ENCODE measurements around the gene ENG. TPM values are rescaled to one million over a fixed set of nuclear protein-coding genes. Genes with fewer than 3 reads are reported as not detected.
A peak's percentile ranks its signal among the peaks of the same experiment; 100 is the strongest.

The ENG gene
- total RNA-seq, 1 donor from 2014 or later = 130 TPM

DNA sequence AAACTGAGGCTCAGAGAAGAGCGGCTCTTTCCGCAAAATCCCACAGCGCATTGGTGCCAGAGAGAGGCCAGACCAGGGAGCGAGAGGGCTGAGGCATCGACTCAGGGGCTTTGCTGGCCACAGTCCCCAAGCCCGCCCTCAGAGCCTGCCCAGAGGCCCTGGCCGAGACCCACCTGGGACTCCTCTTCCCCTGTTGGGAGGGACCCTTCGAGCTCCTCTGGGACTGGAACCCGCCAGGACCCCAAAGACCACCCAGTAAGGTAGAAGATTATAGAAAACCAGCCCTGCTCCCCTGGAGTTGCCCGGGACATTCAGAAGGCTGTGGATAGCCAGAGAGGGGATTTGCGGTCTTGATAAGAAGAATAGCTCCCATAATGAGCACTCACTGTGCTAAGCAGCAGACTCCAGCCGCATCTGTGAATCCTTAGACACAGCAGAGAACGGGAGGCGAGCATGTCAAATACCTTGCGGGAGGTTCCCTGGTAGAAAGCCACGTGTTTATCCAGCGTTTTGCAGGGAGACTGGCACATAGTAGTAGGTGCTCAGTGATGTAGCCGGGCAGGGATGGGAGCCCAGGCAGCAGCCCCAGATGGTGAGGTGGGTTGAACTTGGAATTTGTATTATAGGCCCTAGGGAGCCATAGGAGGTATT lies 23.7 kb upstream of the ENG start:
- H3K4me3 ChIP-seq = peak overlapping the region; percentile 47 to 74
- intact Hi-C loops (cut with DNase I) = no loop called here
- no peak for DNase-seq (ENCODE audit: extremely low spot score in 2 of 2)
- peak overlapping the region; percentile 89 for H3K27ac ChIP-seq
- peaks cover 56% of the 10 kb centered on the region for H3K4me1 ChIP-seq
- peaks cover 0 to under 1% of the 10 kb centered on the region in 2 donors for H3K36me3 ChIP-seq
- H3K27me3 ChIP-seq = no peaks in the 10 kb centered on the region
- H3K9me3 ChIP-seq = no peaks in the 10 kb centered on the region
- TF ChIP-seq, protein P1, sequence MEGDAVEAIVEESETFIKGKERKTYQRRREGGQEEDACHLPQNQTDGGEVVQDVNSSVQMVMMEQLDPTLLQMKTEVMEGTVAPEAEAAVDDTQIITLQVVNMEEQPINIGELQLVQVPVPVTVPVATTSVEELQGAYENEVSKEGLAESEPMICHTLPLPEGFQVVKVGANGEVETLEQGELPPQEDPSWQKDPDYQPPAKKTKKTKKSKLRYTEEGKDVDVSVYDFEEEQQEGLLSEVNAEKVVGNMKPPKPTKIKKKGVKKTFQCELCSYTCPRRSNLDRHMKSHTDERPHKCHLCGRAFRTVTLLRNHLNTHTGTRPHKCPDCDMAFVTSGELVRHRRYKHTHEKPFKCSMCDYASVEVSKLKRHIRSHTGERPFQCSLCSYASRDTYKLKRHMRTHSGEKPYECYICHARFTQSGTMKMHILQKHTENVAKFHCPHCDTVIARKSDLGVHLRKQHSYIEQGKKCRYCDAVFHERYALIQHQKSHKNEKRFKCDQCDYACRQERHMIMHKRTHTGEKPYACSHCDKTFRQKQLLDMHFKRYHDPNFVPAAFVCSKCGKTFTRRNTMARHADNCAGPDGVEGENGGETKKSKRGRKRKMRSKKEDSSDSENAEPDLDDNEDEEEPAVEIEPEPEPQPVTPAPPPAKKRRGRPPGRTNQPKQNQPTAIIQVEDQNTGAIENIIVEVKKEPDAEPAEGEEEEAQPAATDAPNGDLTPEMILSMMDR (IDR thresholded peaks at IDR 0.05) = no peak
- TF ChIP-seq POLR2A (IDR thresholded peaks at IDR 0.05) (no peak), POLR2AphosphoS5 (IDR thresholded peaks at IDR 0.05; ENCODE audit: insufficient read depth in 1 of 2, low read depth in 1 of 2) (peak in 1 of 2 donors; percentile 17)

DNA sequence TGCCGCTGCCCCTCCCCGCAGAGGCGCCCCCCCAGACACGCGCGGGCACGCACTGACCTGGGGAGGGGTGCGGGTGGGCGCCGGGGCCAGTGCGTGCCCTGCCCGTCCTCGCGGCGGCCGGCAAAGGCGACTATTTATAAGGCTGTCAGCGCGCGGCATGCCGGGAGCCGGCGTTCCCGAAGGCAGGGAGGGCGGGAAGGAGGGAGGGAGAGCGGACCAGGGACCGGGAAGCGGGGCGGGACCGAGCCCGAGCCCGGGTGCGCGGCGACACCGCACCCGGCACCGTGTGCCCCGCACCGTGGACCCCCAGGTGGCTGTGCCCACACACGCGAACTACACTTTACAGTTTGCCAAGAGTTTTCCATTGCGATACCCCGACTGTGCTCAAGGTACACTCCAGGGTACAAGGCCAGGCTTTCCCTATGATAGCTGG lies 23.1 kb upstream of the ENG start, which contains the start of gene AK1:
TSS of gene AK1 (minus strand) at position 110 of the 433 bp plus-strand sequence. CDS start 3,058 bp downstream, outside the sequence.
- TF ChIP-seq POLR2A (IDR thresholded peaks at IDR 0.05) (peak in 1 of 2 donors; percentile 25), POLR2AphosphoS5 (IDR thresholded peaks at IDR 0.05; ENCODE audit: insufficient read depth in 1 of 2, low read depth in 1 of 2) (peak; percentile 62 to 85)
- TF ChIP-seq, protein P1 (IDR thresholded peaks at IDR 0.05) = peak in 1 of 3 experiments; percentile 23
- H3K27me3 ChIP-seq = no peaks in the 10 kb centered on the region
- H3K4me3 ChIP-seq = peak within 1 kb of the TSS; percentile 47 to 74
- no peak for DNase-seq (ENCODE audit: extremely low spot score in 2 of 2)
- H3K9me3 ChIP-seq = no peaks in the 10 kb centered on the region
- intact Hi-C loops (cut with DNase I) = no loop called here
- H3K27ac ChIP-seq = peak within 1 kb of the TSS; percentile 89
- peaks cover 60% of the 10 kb centered on the region for H3K4me1 ChIP-seq
- peaks cover 0 to 5% of the 10 kb centered on the region in 2 donors for H3K36me3 ChIP-seq

DNA sequence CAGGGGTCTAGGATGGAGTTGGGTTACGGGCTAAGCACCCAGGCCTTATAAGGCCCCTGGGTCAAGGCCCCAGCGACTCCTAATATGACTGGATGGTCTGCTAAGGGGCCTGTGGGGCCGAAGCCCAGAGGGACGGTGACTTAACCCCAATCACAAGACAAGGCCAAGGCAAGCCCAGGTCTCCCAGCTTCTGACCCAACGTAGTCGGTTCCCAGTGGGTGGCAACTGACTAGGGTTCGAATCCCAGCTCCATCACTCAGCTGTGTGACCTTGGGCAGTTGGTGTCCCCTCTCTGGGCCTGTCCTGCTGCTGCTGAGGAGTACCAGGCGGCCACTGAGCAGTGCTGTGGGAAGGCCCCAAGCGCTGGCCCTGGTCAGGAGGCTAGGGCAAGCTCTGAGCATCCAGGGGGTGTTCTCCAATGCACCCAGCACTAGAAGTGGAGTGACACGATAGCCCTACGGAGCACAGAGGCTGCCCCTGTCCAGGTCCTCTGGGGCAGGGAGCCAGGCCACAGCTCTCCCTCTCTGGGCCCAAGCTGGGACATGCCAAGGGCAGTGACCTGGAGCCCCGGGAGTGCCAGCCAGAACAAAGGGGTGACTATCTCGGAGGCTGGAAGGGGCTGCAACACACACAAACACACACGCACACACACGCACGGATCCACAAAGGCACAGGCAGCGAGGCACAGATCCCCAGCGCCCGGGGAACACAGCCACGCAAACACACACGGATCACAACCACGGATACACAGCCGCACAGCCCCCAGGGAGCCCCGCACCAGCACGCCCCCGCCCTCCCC lies 22.5 kb upstream of the ENG start:
- Histone ChIP-seq H3K36me3 (peaks cover 0 to 12% of the 10 kb centered on the region in 2 donors), H3K9me3 (no peaks in the 10 kb centered on the region), H3K4me3 (peak overlapping the region; percentile 47 to 74), H3K27me3 (no peaks in the 10 kb centered on the region), H3K27ac (peak overlapping the region; percentile 89), H3K4me1 (peaks cover 60% of the 10 kb centered on the region)
- intact Hi-C loops (cut with DNase I) = no loop called here
- TF ChIP-seq, protein P1 (IDR thresholded peaks at IDR 0.05) = no peak
- TF ChIP-seq POLR2AphosphoS5 (IDR thresholded peaks at IDR 0.05; ENCODE audit: insufficient read depth in 1 of 2, low read depth in 1 of 2) (no peak), POLR2A (IDR thresholded peaks at IDR 0.05) (no peak)
- DNase-seq (ENCODE audit: extremely low spot score in 2 of 2) = no peak

DNA sequence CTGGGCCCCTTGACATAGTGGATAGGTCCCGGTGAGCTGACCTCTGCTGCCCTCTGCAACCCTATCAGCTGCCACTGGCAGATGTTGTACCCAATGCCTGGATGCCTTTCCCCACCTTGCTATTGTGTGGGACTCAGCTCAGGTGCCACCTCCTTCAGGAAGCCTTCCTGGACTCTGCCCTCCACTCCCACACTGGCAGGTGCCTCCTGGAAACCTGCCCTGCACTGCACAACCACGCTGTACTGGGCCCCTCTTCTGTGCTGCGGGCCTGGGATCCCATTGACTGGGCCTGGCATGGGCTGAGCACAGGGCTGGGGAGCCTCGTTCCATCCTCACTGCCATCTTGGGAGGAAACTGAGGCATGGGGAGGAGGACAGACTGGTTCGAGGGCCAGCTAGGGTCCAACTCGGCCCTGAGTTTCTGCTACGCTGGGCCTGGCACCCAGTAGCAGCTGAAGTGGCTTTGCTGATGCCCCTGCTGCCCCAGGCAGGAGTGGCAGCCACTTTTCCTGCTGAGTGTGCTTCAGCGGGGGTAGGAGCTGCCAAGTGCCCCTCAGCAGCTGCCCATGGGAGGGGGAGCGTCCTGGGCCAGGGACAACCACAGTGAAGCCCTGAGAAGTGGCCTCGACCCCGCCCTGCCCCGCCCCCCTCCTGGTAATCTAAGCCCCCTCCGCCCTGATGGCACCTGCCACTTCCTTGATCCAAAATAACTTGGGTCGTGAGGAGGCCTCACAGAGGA lies 21.7 kb upstream of the ENG start:
- Histone ChIP-seq H3K27me3 (no peaks in the 10 kb centered on the region), H3K4me1 (peaks cover 60% of the 10 kb centered on the region), H3K36me3 (peaks cover 0 to 19% of the 10 kb centered on the region in 2 donors), H3K4me3 (peak overlapping the region; percentile 47 to 74), H3K9me3 (no peaks in the 10 kb centered on the region), H3K27ac (peak overlapping the region; percentile 89)
- no peak for DNase-seq (ENCODE audit: extremely low spot score in 2 of 2)
- TF ChIP-seq POLR2AphosphoS5 (IDR thresholded peaks at IDR 0.05; ENCODE audit: insufficient read depth in 1 of 2, low read depth in 1 of 2) = no peak
- TF ChIP-seq, protein P1 (IDR thresholded peaks at IDR 0.05) = no peak
- no peak for TF ChIP-seq POLR2A (IDR thresholded peaks at IDR 0.05)
- intact Hi-C loops (cut with DNase I) = no loop called here
